Esophagus muscularis mucosa (tissue), 4 donors: ENCODE measurements around the gene GNPTG. TPM values are rescaled to one million over a fixed set of nuclear protein-coding genes. Genes with fewer than 3 reads are reported as not detected.

Source experiments
- DNase-seq: peaks from one replicate; pipeline ENCODE4 v3.0.0-alpha.2; 2017; ENCODE audit errors: extremely low spot score
- H3K27ac ChIP-seq, 4 donors: fragments of 200-600 bp; sonication (generic); replicated peaks in 1 of 4; 1 replicate in 3 of 4; 2 replicates in 1 of 4; pipeline ENCODE4 v1.5.1; 2016 to 2019; ENCODE audit warnings: mild to moderate bottlenecking in 1 of 4
- H3K27me3 ChIP-seq, 4 donors: fragments of 200-600 bp; sonication (generic); one replicate each; pipeline versions ENCODE4 v1.5.1 to v1.6.0; 2016 to 2019
- H3K36me3 ChIP-seq, 4 donors: fragments of 200-600 bp; sonication (generic); one replicate each; pipeline ENCODE4 v1.5.1; 2016 to 2019
- H3K4me1 ChIP-seq, 4 donors: fragments of 200-600 bp; sonication (generic); one replicate each; pipeline ENCODE4 v1.5.1; 2016 to 2019
- H3K4me3 ChIP-seq, 4 donors: fragments of 200-600 bp; sonication (generic); 1 replicate in 2 of 4; 2 replicates in 2 of 4; pipeline ENCODE4 v1.5.1; 2016 to 2019; ENCODE audit warnings: mild to moderate bottlenecking in 4 of 4, moderate library complexity in 1 of 4
- H3K9me3 ChIP-seq, 4 donors: fragments of 200-600 bp; sonication (generic); 1 replicate in 3 of 4; 2 replicates in 1 of 4; pipeline ENCODE4 v1.5.1; 2016 to 2019
- EP300 ChIP-seq: sonication (generic); formaldehyde crosslinking; IDR thresholded peaks from one replicate; pipeline ENCODE4 v1.6.1; 2017; ENCODE audit warnings: antibody characterized with exemption
- POLR2A ChIP-seq: fragments of 450-650 bp; IDR thresholded peaks from one replicate; pipeline ENCODE4 v1.6.1; 2017; ENCODE audit warnings: antibody characterized with exemption, moderate library complexity, mild to moderate bottlenecking, low read depth
- POLR2AphosphoS5 ChIP-seq, 2 donors: sonication (generic); formaldehyde crosslinking; IDR thresholded peaks; one replicate each; pipeline ENCODE4 v1.6.1; 2017; ENCODE audit warnings: antibody characterized with exemption in 2 of 2
- WGBS: methylation state at CpG from one replicate; pipeline ENCODE4 v1.1.5; 2018; 5-methylcytosine and 5-hydroxymethylcytosine counted together
- intact Hi-C: fragments of 100-400 bp; cut with DNase I; formaldehyde crosslinking; loops from one replicate; pipeline ENCODE4 v1.15.1; 2023
- total RNA-seq, 4 donors: library from RNA; depleted of rRNA; stranded (reverse); fragments of >200 nt; gene quantifications; one replicate each; pipeline versions ENCODE4 v1.1.0 to v1.2.1, GENCODE V29; 2016
- TF ChIP-seq, protein P1 (sequence below), 3 experiments: fragments of 200-600 bp in 2 of 3; fragments of 450-650 bp in 1 of 3; sonication (generic) in 2 of 3; IDR thresholded peaks; one replicate each; pipeline ENCODE4 v1.5.1; 2017 to 2019; ENCODE audit warnings: antibody characterized with exemption in 3 of 3, mild to moderate bottlenecking in 2 of 3, moderate library complexity in 1 of 3

Gene GNPTG
- total RNA-seq, 4 donors from 2014 or later = 54.4 to 70.5 (median 61.1) TPM

DNA sequence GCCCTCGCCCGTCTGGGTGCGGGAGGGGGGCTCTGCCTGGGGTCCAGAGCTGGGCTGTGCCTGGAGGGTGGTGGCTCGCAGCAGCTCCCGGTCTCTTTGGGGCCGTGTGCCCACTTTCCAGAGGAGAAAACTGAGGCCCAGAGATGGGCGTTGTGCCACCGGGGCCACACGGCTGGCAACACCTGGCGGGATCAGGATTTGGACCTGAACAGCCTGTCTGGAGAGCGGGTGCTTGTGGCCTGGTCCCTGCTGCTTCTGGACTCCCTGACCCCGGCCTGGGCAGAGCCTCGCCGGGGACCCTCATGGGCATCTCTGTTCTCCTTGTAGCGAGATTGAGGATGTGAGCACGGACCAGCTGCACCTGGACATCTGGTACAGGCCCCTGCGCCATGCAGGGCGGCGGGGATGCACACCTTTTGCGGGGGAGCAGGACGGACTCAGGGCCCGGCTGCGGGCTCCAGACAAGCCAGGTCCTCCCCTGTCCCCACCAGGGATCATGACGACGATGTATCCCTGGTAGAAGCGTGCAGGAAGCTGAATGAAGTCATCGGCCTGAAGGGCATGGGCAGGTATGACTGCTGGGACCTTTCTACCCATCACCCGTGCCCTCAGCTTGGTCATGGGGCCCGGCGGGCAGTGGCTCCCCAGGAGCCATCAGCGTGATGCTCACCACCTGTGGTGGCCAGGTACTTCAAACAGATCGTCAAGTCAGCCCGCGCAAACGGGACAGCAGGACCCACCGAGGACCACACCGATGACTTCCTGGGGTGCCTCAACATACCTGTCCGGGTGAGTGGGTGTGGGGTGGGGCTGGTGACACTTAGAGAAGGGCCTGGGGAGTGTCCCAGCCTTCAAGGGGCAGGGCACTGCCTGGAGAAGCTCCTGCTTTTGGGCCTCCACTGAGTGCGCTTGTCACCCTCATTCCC, 10.0 kb upstream of the GNPTG start:
- no peak for DNase-seq
- 82% methylated on average over 13 of the region's 39 CpGs for WGBS
- no peak overlapping the region for H3K4me3 ChIP-seq
- intact Hi-C loops = no loop called here
- H3K9me3 ChIP-seq = no peaks in the 10 kb centered on the region
- peaks cover 0 to 3% (median 0%) of the 10 kb centered on the region in 4 donors for H3K36me3 ChIP-seq
- peaks cover 6 to 19% (median 16%) of the 10 kb centered on the region in 4 donors for H3K4me1 ChIP-seq
- H3K27me3 ChIP-seq = peaks cover 0 to 45% (median 0%) of the 10 kb centered on the region in 4 donors
- TF ChIP-seq POLR2AphosphoS5 (IDR thresholded peaks at IDR 0.05) (no peak), EP300 (no peak), POLR2A (no peak)
- TF ChIP-seq, protein P1, sequence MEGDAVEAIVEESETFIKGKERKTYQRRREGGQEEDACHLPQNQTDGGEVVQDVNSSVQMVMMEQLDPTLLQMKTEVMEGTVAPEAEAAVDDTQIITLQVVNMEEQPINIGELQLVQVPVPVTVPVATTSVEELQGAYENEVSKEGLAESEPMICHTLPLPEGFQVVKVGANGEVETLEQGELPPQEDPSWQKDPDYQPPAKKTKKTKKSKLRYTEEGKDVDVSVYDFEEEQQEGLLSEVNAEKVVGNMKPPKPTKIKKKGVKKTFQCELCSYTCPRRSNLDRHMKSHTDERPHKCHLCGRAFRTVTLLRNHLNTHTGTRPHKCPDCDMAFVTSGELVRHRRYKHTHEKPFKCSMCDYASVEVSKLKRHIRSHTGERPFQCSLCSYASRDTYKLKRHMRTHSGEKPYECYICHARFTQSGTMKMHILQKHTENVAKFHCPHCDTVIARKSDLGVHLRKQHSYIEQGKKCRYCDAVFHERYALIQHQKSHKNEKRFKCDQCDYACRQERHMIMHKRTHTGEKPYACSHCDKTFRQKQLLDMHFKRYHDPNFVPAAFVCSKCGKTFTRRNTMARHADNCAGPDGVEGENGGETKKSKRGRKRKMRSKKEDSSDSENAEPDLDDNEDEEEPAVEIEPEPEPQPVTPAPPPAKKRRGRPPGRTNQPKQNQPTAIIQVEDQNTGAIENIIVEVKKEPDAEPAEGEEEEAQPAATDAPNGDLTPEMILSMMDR (IDR thresholded peaks at IDR 0.05) = no peak
- H3K27ac ChIP-seq = no peak overlapping the region

DNA sequence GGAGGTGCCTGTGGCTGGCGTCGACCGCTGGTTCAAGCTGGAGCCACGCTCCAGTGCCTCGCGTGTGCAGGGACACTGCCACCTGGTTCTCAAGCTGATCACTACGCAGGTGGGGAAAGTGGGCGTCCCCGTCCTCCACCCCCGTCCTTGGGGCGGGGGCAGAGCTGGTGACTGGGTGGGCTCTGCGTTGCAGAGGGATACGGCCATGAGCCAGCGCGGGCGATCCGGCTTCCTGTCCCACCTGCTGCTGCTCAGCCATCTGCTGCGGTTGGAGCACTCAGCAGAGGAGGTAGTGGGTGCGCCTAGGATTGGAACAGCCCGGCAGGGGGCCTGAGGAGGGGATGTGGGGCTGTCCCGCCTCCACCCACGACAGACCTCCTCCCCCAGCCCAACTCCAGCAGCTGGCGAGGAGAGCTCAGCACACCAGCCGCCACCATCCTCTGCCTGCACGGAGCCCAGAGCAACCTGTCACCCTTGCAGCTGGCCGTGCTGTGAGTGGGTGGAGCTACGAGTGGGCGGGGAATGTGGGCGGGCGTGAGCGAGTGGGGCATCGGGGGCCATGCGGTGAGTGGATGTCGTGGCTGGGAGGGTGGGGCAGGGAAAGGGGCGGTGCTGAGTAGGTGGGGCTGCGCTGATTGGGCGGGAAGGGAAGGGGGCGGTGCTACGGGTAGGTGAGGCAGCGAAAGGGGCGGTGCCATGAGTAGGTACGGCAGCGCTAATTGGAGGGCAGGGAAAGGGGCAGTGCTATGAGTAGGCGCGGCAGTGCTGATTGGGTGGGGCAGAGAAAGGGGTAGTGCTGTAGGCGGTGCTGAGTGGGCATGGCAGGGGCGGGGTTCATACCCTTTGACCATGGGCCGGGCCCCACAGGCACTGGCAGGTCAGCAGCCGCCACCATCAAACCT, 9.0 kb upstream of the GNPTG start:
- intact Hi-C loops = no loop called here
- peak; percentile 98 for DNase-seq
- WGBS = 2% methylated on average over 23 of the region's 49 CpGs

DNA sequence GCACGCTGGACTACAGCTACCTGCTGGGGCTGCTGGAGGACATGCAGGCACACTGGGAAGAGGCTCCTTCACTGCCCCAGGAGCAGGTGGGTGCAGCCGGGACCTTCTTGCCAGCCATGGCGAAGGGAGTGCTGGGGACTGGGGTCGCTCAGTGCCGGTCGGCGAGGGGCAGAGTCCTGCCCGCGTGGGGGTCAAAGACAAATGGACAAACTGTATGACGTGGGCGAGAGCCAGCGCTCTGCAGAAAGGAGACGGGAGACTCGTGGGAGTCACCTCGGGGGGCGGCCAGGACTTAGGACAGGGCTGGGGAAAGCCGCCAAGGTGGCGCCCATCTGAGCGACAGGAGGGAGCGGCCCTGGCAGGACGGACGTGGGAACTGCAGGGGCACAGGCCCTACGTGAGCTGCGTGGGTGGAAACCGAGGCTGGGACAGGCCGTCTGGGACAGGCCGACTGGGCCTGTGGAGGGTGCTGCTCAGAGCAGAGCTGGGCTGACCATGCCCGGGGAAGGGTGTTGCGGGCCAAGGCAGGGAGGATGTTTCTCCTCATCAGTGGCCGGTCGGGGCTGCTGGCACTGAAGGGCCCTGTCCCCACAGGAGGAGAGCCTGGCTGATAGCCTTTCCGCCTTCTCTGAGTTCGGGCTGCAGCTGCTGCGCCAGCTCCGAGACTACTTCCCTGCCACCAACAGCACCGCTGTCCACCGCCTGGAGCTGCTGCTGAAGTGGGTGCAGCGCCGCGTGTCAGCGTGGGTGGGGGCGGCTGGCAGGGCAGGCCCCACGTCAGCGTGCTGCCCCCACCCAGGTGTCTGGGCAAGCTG, 8.1 kb upstream of the GNPTG start:
- TF ChIP-seq POLR2A = no peak
- TF ChIP-seq, protein P1 (IDR thresholded peaks at IDR 0.05) = no peak
- no peak for TF ChIP-seq EP300
- TF ChIP-seq POLR2AphosphoS5 (IDR thresholded peaks at IDR 0.05) = no peak
- Histone ChIP-seq H3K9me3 (no peaks in the 10 kb centered on the region), H3K36me3 (peaks cover 5 to 16% (median 14%) of the 10 kb centered on the region in 4 donors), H3K4me1 (peaks cover 6 to 19% (median 16%) of the 10 kb centered on the region in 4 donors), H3K27ac (no peak overlapping the region), H3K4me3 (peak overlapping the region in 3 of 4 donors; percentile 10 to 32 (median 20)), H3K27me3 (peaks cover 0 to 29% (median 0%) of the 10 kb centered on the region in 4 donors)
- no peak for DNase-seq
- intact Hi-C loops = no loop called here
- 46% methylated on average over 26 of the region's 44 CpGs for WGBS

More for the DNA sequence above, 9.0 kb upstream of the GNPTG start:
- Histone ChIP-seq H3K27me3 (peaks cover 0 to 36% (median 0%) of the 10 kb centered on the region in 4 donors), H3K36me3 (peaks cover 0 to 8% (median 6%) of the 10 kb centered on the region in 4 donors), H3K4me3 (peak overlapping the region in 3 of 4 donors; percentile 10 to 32 (median 20)), H3K27ac (no peak overlapping the region), H3K4me1 (peaks cover 6 to 19% (median 16%) of the 10 kb centered on the region in 4 donors), H3K9me3 (no peaks in the 10 kb centered on the region)
- TF ChIP-seq, protein P1 (IDR thresholded peaks at IDR 0.05) = no peak
- no peak for TF ChIP-seq EP300
- no peak for TF ChIP-seq POLR2A
- TF ChIP-seq POLR2AphosphoS5 (IDR thresholded peaks at IDR 0.05) = no peak

DNA sequence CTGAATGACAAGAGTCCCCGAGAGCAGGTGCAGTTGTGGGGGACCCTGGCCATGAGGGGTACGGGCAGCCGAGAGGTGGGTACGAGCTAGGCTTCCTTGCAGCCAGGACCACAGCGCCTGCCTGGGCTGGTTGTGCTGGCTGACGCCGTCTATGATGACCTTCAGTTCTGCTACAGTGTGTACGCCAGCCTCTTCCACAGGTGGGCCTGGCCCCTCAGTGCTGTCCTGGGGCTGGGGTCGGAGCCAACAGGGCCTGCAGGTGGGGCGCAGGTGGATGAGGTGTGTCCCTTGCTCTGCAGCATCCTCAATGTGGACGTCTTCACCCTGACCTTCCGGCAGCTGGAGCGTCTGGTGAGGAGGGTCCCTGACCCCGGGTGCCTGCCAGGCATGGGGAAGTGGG, 7.2 kb upstream of the GNPTG start:
- H3K27ac ChIP-seq = no peak overlapping the region
- H3K27me3 ChIP-seq = peaks cover 0 to 20% (median 0%) of the 10 kb centered on the region in 4 donors
- intact Hi-C loops = no loop called here
- H3K36me3 ChIP-seq = peaks cover 11 to 25% (median 23%) of the 10 kb centered on the region in 4 donors
- 68% methylated on average over 8 of the region's 14 CpGs for WGBS
- no peak overlapping the region for H3K4me3 ChIP-seq
- H3K4me1 ChIP-seq = peaks cover 6 to 19% (median 16%) of the 10 kb centered on the region in 4 donors
- DNase-seq = no peak
- no peaks in the 10 kb centered on the region for H3K9me3 ChIP-seq
- TF ChIP-seq POLR2A (no peak), EP300 (no peak), POLR2AphosphoS5 (IDR thresholded peaks at IDR 0.05) (no peak)
- TF ChIP-seq, protein P1 (IDR thresholded peaks at IDR 0.05) = no peak
